ENCODE data around the gene ALDH5A1.

Gene ALDH5A1

GRCh38 chr6:24469811-24470210, 25.0 kb upstream of the ALDH5A1 start:
- TF ChIP-seq GATA2 (IDR thresholded peaks at IDR 0.05; ENCODE audit: low read depth, low read length) (no peak), GATA3 (IDR thresholded peaks at IDR 0.05; ENCODE audit: low read depth, low read length) (no peak)

DNA sequence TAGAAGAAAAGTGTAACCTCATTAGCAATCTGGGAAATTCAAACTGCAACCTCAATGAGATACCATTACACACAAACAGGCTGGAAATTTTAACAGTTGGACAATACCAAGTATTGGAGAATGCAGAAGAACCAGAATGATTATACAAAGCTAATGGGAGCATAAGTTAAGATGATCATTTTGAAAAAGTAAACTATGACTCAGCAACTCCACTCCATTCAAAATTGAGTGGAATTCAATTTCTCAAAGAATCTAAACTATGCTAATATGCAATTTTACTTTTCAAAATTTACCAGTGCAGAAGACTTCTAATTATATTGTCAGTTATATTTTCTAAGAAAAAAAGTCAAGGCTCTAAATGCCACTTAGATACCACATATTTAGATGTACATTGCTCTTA, 22.6 kb upstream of the ALDH5A1 start:
- TF ChIP-seq GATA2 (IDR thresholded peaks at IDR 0.05; ENCODE audit: low read depth, low read length) (no peak), GATA3 (IDR thresholded peaks at IDR 0.05; ENCODE audit: low read depth, low read length) (no peak)

DNA sequence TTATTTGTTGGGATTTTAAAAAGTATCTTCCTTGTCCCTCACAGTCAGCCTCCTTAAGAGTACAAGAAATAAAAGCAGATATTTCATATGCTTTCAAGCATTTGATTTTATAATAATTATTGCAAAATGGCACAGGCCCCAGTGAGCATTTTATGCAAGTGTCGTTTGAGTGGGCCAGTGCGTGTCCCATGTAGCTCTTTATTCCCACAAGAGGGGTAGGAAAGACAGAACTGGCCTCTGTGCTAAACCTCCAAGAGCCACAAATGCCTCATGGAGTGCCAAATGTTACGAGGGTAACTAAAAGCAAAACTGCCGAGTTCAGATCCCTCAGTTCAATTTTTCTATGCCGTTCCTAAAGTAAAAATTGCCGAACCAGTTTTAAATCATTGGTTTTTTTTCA, 18.1 kb upstream of the ALDH5A1 start:
- no peak for TF ChIP-seq GATA3 (IDR thresholded peaks at IDR 0.05; ENCODE audit: low read depth, low read length)

DNA sequence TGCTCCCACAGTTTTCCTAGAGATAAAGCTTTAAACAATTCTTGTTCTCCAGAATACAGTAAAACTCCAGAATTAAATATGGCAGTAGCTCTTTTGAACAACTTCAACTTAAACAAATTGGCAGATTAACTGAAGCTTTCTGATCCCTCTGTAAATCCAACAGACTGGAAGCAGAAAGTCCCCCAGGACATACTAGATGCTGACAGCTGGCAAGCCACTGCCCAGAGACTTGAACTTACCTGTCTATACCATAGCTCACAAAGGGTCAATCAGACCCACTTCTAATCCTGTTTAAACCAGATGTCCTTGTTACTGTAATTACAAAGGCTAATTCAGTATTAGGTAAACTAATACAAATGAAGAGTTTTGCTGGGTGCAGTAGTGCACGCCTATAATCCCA, 17.7 kb upstream of the ALDH5A1 start:
- TF ChIP-seq GATA2 (IDR thresholded peaks at IDR 0.05; ENCODE audit: low read depth, low read length) (no peak), GATA3 (IDR thresholded peaks at IDR 0.05; ENCODE audit: low read depth, low read length) (no peak)

DNA sequence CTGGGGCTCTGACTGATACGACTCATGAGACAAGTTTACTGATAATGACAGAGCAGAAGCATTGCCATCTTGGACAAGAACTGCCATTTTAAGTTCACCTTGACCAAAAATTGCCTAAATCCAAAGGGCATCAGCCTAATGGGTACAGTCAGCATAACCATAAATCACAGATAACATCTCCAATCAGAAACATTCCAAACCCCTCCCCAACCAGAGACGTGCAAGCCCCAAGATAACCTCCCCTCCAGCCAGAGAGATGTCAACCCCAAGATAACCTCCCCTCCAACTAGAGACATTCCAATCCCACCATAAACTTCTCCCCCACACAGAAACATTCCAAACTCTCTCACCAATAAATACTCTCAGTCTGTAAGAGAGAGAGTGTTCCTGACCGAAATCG, 15.9 kb upstream of the ALDH5A1 start:
- TF ChIP-seq GATA3 (IDR thresholded peaks at IDR 0.05; ENCODE audit: low read depth, low read length) (no peak), GATA2 (IDR thresholded peaks at IDR 0.05; ENCODE audit: low read depth, low read length) (no peak)

DNA sequence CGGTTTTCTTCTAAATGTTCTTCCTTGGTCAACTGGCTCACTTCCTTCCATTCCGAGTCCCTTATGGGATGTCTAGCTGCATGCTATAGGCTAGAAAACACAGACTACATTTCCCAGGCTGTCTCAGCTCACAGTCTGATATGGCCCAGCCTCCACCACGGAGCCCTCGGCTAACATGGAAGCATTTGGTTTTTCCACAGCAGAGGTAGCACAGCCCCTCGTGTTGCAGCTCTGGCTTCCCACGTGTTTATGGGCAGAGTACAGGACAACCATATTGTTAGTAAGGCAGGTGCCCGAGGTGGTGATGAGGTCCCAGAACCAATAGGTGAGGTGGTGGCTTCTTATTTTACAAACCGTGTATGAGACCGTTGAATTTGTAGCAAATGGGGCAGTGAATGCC, 14.1 kb upstream of the ALDH5A1 start:
- TF ChIP-seq GATA2 (IDR thresholded peaks at IDR 0.05; ENCODE audit: low read depth, low read length) (no peak), GATA3 (IDR thresholded peaks at IDR 0.05; ENCODE audit: low read depth, low read length) (no peak)

DNA sequence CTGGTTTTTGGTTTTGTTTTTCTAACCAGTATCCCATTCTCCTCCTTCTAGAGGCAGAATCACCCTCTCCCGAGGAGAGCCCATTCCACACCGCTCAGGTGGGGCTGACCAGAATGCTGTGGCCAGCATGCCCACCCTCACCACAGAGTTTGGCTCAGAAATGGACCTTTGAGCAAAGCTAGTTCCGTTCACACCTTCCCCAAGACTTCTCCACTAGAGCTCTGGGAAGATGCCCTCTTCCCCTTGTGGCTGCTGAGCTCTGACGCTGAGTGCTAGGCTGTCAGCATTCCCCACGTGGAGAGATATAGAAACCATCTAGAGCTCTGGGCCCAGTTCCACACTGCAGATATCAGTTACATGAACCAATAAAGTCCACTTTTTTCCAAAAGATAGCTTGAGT, 13.3 kb upstream of the ALDH5A1 start:
- TF ChIP-seq GATA3 (IDR thresholded peaks at IDR 0.05; ENCODE audit: low read depth, low read length) (no peak), GATA2 (IDR thresholded peaks at IDR 0.05; ENCODE audit: low read depth, low read length) (no peak)

DNA sequence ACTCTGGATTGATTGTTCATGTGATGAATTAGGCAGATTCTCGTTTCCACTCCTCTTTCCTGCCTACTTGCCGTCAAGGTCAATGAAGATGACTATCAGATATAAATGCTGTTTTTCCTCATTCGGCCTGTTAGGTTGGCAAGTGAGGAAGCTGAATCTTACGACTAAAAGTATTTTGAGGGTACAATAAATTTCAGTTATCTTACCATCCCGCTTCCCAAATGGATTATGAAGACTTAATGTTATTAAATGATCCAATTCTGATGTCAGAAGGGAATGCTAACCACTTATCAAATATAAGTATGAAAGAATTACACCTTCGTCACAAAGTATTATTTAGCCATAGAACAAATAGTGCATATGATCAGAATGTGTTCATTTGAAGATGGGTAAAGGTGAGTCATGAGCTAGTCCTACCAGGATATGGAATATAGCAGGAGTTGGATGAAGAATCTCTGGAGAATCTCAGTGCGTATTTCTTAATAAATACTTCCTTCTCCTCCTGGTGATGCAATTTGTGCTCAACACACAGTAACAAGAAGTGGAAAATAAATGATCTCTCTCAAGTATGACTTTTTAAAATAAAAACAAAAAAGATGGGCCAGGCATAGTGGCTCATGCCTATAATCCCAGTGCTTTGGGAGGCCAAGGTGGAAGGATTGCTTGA, 10.0 kb upstream of the ALDH5A1 start:
- TF ChIP-seq GATA3 (IDR thresholded peaks at IDR 0.05; ENCODE audit: low read depth, low read length) (no peak), GATA2 (IDR thresholded peaks at IDR 0.05; ENCODE audit: low read depth, low read length) (no peak)

- TF ChIP-seq GATA2 (IDR thresholded peaks at IDR 0.05; ENCODE audit: low read depth, low read length) (no peak), GATA3 (IDR thresholded peaks at IDR 0.05; ENCODE audit: low read depth, low read length) (no peak)
Measured at GRCh38 chr6:24486065-24486464, 8.7 kb upstream of the ALDH5A1 start.

- no peak for TF ChIP-seq GATA2 (IDR thresholded peaks at IDR 0.05; ENCODE audit: low read depth, low read length)
- no peak for TF ChIP-seq GATA3 (IDR thresholded peaks at IDR 0.05; ENCODE audit: low read depth, low read length)
Measured at GRCh38 chr6:24489470-24489869, 5.3 kb upstream of the ALDH5A1 start, which contains the start of gene GPLD1. TSS of gene GPLD1 (minus strand) at chr6:24489578. CDS start at chr6:24489511, 67 bp downstream.

DNA sequence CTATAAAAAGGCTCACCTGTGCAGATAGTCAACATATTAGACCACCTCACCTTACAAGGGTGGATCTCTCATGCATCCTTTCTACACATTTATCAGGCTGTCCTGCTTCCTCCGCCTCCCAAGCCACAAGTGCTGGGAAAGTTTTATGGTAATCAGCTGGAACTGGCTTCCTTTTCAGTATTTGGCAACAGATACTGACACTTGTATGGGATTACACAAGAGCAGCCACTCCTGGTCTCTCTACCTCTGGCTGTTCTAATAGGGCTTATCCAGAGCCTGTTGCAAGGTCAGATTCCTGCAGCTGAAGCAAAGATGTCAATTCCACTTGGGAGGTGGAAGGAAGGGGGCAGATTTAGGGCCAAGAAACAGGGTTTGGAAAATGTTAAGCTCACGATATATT, 4.9 kb upstream of the ALDH5A1 start:
- TF ChIP-seq GATA3 (IDR thresholded peaks at IDR 0.05; ENCODE audit: low read depth, low read length) (no peak), GATA2 (IDR thresholded peaks at IDR 0.05; ENCODE audit: low read depth, low read length) (no peak)

GRCh38 chr6:24490948-24491347, 3.8 kb upstream of the ALDH5A1 start:
- TF ChIP-seq GATA2 (IDR thresholded peaks at IDR 0.05; ENCODE audit: low read depth, low read length) (no peak), GATA3 (IDR thresholded peaks at IDR 0.05; ENCODE audit: low read depth, low read length) (no peak)

- no peak for TF ChIP-seq GATA2 (IDR thresholded peaks at IDR 0.05; ENCODE audit: low read depth, low read length)
- no peak for TF ChIP-seq GATA3 (IDR thresholded peaks at IDR 0.05; ENCODE audit: low read depth, low read length)
Measured at GRCh38 chr6:24492475-24492874, 2.3 kb upstream of the ALDH5A1 start.

- TF ChIP-seq GATA2 (IDR thresholded peaks at IDR 0.05; ENCODE audit: low read depth, low read length): no peak
- no peak for TF ChIP-seq GATA3 (IDR thresholded peaks at IDR 0.05; ENCODE audit: low read depth, low read length)
Measured at GRCh38 chr6:24493945-24494820, 586 bp upstream of the ALDH5A1 start.

All from SH-SY5Y (cell line).